Measurements from ENCODE around the gene IFI6.
"Not testable (repeated sequence)": the region's sequence is repeated elsewhere in the genome, so short reads cannot be mapped to it uniquely, and the experiment has no call there.

The IFI6 gene

GRCh38 chr1:27671964-27672749, at the start of gene IFI6:
IFI6 (minus strand) TSS chr1:27672192; CDS start chr1:27669314, 2,878 bp downstream.
- peak; percentile 95 for DNase-seq (ENCODE audit: low spot score)

- no peak for DNase-seq (ENCODE audit: low spot score)
Measured at GRCh38 chr1:27719286-27720251, 47.6 kb upstream of the IFI6 start.

DNA sequence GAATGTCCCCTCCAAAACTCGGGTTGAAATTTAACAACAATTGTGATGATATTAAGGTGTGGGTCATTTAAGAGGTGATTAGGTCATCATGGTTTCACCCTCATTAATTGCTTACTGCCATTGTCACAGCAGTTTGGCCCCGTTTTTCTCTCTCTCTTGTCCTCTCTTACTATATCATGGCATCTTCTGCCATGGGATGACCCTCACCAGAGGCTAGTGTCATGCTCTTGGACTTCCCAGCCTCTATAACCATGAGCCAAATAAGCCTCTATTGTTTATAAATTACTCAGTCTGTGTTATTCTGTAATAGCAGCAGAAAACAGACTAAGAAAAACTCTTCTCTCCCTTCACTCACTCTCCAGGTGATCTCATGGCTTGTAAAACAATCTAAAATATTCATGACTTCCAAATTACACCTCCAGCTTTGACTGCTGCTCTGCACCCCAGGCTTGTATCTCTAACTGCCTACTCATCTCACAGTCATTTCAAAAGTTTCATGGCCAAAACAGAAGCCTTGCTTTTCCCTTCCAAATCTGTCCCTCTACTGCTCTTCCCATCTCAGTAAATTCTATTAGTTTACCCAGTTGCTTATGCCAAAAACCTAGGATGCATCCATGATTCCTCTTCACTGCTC, 44.4 kb upstream of the IFI6 start:
- no peak for DNase-seq (ENCODE audit: low spot score)

- no peak for DNase-seq (ENCODE audit: low spot score)
Measured at GRCh38 chr1:27713869-27714513, 42.0 kb upstream of the IFI6 start.

DNA sequence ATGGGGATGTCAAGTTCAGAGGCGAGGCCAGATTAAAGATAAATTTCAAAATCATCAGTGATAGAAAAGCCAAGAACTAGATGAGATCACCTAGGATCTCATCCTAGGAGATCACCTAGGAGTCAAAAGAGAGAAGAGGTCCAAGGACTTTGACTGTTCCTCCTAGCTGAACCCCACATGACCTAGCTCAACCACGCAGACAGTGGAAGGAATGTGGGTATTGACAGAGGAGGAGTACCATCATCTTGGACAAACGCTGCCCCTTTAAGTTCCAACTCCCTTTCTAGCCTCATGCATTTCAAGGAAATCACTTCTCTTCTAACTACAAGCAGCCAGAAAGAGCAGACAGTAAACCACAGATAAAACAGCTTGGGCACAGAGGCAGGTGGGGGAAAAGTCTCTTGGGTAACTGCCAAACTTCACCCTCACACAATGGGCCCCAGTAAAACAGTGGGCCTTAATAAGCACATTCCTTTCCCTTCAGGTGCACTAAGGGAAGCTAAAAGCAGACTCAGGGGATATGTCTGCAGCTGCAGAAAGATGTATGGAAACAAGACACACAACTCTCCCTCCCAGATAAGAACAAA, 41.2 kb upstream of the IFI6 start:
- DNase-seq (ENCODE audit: low spot score): no peak

- DNase-seq (ENCODE audit: low spot score): no peak
Measured at GRCh38 chr1:27710574-27710973, 38.6 kb upstream of the IFI6 start.

- no peak for DNase-seq (ENCODE audit: low spot score)
Measured at GRCh38 chr1:27705545-27705944, 33.6 kb upstream of the IFI6 start.

GRCh38 chr1:27704958-27705357, 33.0 kb upstream of the IFI6 start:
- no peak for DNase-seq (ENCODE audit: low spot score)

DNA sequence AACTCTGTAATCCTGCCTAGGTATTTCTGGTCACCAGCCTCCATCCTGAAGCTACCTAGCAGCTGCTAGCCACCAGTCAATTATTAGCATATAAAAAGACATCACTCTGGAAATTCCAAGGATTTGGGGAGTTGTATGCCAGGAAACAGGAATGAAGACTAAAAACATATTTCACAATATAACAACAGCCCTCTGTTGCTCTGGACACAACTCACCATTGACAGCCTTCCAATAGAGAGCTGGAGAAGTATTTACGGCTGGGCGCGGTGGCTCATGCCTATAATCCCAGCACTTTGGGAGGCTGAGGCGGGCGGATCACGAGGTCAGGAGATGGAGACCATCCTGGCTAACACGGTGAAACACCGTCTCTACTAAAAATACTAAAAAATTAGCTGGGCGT, 24.8 kb upstream of the IFI6 start:
- DNase-seq (ENCODE audit: low spot score): not testable (repeated sequence)

DNA sequence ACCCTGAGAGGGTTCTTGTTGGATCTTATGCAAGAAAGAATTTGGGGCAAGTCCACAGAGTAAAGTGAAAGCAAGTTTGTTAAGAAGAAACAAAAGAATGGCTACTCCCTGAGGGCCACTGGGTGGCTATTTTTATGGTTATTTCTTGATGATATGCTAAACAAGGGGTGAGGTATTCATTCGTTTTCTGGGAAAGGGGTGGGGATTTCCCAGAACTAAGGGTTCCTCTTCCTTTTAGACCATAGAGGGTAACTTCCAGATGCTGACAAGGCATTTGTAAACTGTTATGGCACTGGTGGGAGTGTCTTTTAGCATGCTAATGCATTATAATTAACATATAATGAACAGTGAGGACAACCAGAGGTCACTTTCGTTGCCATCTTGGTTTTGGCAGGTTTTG, 18.2 kb upstream of the IFI6 start:
- no peak for DNase-seq (ENCODE audit: low spot score)

DNA sequence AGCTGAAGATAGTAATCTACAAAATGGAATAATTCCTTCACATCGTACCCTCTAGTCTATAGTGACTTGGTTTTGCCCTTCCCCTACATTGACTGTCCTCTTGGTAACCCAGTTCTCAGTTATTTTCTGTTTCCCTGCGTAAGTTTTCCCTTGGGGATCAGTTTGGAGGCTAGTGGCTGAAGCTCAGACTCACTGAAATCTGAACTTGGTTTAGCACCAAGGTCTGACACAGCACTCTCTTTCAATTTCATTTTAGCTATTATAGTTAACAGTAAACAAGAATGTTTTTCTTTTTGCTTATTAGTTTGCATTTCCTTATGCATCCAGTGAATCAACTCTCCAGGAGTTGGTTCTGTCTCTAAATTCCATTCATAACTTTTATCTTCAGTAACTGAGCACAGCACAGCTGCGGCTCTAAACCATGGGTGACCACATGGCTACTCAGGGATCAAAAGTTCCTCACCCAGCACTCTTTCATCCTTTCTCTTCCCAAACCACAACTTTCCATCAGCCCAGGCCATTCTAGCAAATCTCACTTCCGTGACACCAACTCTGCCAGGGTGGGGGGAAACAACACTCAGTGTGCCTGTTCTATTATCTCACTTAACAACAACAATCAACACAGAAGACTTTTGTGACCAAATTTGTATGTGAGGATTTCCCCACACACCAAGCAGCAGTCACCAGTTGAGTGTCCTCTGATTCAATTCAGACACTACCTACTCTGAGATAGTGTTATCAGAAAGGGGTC, 17.6 kb upstream of the IFI6 start:
- peak; percentile 37 for DNase-seq (ENCODE audit: low spot score)

DNA sequence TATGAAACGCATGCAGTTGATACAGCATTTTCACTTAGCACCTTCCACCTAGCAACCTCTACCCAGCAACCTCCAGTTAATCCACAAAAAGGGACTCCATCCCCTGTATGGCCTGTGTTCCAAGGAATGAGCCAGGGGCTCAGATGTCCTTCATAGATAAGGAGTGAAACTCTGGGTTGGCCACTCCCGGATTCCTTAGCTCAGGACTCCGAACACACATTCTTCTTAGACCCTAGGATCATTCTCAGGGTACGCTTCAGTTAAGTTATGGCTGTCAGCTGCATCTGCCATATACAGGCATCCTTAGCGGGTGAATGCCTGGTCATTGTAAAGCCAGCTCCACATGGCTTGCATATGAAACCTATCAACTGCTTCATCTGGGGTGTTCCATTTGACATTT, 15.9 kb upstream of the IFI6 start:
- no peak for DNase-seq (ENCODE audit: low spot score)

DNA sequence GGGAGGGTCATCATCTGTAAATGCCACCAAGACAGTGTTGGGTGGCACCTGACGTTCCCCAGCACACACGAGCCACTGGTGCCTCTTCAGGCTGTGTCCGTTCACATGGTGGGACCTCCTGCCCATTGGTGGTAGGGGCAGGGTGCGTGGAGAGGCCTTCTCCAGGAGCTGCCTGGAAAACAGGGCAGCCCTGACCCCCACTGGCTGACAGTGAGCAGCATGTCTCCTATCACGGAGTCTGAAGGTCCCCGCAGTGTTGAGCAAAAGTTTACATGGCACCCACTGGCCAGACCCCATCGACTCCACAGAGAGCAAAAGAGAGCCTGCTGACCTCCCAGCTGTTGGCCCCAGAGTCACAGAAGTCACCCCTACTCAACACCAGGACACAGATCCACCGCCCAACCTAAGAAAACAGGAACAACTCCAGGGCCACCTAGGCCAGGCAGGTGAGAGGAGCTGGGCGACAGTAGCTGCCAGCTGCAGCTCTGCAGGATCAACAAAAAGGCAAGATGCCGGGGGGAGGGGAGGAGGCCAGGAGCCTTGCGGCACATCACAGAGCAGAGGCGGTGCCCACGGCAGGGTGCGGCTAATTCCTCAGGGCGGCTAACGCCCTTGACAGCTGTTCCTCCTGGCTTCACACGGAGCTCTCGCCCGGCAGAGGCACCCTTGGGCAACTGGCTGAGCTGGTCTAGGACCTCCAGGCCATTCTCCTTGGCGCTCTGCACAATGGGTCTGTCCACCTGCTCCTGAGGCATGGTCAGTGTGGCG, 14.4 kb upstream of the IFI6 start:
- DNase-seq (ENCODE audit: low spot score): no peak

DNA sequence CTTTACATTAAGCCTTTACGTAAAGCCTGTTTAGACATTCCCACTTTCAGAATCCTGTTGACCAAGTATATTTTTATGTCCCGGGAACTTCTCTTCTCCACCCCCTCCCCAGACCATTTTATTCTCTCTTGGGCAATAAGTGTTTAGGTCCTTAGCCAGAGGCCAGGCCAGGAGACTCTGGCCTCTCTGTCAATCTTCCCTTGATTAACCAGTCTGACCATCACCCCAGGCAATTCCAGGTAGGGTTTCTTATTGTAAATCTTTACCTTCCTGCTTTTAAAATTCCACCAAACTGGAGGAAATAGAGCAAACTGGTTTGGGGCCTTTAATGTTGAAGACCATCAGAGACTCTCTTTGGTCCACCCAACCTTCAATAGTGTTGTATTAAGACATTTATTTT, 12.2 kb upstream of the IFI6 start:
- no peak for DNase-seq (ENCODE audit: low spot score)

DNA sequence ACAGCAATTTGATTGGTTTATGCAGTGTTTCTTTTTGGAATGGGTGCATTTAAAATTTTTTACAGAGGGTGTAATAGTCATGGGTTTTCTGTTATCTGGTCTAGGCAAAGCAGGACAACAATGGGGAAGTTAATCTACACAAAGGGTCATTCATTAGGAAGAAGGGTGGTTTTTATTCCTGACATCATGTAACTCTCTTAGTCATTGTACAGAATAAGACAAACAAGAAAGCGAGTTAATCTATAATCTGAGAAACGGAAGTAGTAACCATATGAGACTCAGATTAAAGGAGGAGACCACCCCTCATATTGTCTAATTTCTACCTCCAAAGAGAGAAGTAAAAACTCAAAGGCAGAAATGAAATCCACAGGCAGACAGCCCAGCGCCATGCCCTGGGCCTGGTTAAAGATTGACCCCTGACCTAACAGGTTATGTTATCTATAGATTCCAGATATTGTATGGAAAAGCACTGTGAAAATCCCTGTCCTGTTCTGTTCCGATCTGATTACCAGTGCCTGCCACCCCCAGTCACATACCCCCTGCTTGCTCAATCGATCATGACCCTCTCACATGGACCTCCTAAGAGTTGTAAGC, 10.5 kb upstream of the IFI6 start:
- DNase-seq (ENCODE audit: low spot score): peak; percentile 39

DNA sequence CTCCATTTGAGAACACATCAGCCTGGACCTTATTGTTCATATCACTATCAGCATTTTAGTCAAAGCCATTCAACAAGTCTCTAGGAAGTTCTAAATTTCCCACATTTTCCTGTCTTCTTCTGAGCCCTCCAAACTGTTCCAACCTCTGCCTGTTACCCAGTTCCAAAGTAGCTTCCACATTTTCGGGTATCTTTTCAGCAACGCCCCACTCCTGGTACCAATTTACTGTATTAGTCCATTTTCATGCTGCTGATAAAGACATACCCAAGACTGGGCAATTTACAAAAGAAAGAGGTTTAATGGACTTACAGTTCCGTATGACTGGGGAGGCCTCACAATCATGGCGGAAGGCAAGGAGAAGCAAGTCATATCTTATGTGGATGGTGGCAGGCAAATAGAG, 9.6 kb upstream of the IFI6 start:
- DNase-seq (ENCODE audit: low spot score): not testable (repeated sequence)

- not testable (repeated sequence) for DNase-seq (ENCODE audit: low spot score)
Measured at GRCh38 chr1:27680225-27680791, 8.3 kb upstream of the IFI6 start.

GRCh38 chr1:27678747-27679146, 6.8 kb upstream of the IFI6 start:
- peak; percentile 28 for DNase-seq (ENCODE audit: low spot score)

GRCh38 chr1:27676410-27676809, 4.4 kb upstream of the IFI6 start:
- no peak for DNase-seq (ENCODE audit: low spot score)
